HG03280 (cell line): Measurements from ENCODE around the gene IRX6.

ENCODE experiments used
- ATAC-seq: cut with Tn5 transposase; IDR thresholded peaks from one replicate; pipeline ENCODE4 v1.9.1; 2021; ENCODE audit warnings: mild to moderate bottlenecking, moderate library complexity; ENCODE audit not compliant: unreplicated experiment

The IRX6 gene

DNA sequence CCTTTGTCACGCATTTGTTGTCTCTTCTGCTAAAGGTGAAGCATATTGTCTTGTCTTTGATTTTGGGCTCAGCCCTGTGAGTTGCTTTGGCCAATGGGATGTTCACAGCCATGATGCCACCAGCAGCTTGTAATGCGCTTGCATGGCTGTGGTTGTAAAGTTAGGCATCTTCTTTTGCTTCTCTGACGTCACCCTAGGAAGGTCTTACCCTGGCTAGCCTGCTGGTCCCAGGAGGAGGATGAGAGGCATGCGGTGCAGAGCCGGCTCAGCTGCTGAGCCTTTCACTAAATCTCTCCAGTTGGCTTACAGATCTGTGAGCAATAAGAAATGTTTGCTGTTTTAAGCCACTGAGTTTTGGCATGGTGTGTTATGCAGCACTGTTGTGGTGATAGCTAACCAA lies 40.8 kb downstream of the IRX6 start:
- ATAC-seq = no peak

DNA sequence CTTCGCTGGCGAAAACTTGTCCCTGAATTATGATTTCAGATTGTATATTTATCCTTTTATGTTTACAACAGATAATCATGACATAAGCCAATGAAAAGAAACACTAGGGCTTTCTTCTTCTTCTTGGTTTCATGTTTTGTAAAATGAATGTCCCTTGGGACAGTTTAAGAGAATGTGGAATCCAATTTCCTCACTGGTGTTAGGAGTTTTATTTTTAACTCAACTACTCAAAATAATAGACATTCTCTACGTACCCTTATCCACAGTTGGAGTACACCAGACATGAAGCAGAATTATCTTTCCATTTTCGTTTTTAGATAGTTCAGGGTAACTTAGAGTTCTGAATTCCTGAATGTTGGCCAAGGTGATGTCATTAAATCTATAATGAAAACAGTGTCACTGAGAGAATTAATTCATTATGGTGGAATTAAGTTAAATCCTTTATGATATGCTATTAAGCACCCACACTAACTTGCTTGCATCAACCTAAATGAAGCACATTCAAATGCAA lies 43.4 kb downstream of the IRX6 start:
- ATAC-seq = no peak

DNA sequence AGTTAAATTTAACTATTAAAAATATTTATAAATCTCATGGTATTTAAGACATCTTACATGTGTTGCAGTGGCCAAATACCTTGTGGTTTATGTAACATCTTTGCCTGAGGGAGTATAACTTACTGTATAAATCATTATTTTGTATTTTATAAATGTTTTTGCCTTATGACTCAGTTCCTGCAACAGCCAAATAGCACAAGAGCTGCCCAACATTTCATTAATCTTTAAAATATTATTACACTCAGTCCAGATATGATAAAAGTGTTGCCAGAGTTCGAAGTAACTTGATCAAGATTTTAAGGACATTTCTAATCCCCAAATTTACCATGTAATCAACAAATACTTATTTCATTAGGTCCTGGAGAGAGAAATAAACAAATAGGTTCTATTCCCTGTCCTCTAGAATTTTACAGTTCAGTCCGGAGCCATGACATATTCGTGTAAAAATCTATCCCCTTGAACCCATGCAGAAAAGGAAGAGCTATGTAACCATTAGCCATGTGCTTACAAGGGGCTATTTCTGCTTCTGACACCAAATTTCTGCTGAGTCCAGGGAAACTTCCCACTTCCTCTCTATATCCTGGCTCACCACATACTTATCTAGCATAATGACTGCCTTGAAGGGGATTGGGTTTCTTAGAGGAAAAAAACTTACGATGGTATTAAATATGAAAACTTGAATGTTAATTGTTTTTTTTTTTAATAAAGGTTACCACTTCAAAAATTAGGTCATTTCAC lies 44.0 kb downstream of the IRX6 start:
- ATAC-seq = no peak

DNA sequence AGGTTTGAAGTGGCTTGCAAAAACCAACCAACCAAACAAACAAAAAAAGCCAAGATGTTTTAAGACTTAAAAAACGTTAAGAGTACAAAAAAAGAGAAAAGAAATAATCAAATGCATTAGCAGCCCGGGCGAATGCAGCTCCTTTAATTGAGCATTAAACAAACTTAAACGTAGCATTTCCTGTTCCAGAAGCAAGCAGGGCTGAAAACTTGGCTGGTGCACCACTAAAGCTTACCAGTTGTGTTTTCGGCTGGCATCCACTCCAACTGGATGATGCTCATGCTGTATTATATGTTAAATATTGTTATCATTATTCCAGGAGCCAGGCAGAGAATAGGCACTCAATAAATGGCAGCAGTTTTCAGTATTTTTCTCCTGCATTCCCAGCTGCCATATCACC lies 45.1 kb downstream of the IRX6 start:
- ATAC-seq = no peak

DNA sequence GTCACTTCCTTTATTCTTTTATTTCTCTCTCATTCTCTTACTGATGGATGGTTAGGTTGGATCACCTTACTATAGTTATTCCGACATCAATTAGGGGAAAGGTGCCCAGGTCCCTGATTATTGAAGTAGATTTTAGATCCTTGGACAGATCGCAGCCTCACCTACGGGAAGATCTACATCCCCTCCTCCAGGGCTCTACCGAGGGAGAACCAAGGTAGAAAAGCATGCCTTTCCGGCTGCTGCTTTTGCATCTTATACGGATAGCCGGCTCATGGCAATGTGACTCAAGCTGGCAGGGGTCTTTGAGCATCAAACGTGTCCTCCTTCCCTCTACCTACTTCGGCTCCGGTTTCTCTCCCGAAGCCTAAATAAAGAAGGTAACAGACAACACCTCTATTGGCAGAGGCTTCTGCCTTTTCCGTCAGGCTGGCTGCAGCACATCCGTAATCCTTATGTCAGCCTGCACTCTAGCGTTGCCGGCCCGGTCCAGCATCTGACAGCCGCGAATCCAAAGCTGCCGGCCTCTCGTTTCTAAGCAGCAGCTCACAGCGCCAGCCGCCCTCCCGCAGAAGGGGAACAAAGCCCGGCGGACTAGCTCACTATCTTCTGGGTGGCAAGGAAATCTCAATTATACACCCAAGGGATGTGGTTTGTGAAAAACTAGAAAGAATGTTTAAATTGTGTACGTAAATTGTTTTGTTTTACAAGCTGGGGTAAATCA lies 46.9 kb downstream of the IRX6 start:
- ATAC-seq = no peak

DNA sequence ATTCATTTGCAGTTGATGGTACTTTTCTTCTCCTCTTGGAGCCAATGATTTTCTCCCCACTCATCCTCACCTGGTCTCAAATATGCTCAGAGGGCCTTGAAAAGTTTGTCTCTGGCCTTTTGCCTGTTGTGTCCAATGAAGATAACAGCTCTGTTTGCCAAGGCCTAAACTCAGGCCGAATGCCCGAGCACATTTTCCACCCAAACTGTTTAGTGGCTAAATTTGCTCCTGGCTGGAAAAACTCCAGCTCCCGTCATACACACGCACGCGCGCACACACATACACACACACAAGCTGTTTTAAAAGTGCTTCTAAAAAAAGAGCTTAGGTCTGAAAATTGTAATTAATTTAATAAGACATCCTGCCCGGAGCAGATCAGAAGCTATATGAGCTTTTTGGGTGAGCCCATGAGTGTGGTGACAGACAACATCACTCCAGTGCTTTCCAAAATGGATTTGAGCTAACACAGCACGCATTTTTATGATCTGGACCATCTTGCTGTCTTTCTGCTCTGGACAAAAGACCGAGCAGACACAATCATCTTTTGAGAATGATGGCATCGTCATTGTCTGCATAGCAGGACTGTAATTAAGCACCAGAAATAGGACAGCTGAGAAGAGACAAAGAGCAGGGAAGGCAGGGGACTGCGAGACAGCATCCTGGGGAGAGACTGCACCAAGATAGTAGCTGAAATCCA lies 48.9 kb downstream of the IRX6 start:
- no peak for ATAC-seq

DNA sequence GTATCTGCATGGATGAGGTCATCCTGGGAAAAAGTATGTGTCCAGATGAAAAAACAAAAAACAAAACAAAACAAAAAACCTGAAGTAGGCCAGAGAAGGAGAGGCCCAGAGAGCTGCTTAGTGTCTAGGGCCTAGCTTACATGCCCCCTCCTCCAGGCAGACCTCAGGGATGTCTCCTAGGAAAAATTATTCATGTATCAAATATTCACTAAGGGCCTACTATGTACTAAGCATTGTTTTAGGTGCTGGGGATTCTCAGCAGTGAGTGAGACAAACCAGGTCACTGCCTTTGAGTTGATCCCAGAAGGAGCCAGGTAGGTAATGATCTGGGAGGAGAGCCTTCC lies 49.5 kb downstream of the IRX6 start:
- ATAC-seq = no peak

DNA sequence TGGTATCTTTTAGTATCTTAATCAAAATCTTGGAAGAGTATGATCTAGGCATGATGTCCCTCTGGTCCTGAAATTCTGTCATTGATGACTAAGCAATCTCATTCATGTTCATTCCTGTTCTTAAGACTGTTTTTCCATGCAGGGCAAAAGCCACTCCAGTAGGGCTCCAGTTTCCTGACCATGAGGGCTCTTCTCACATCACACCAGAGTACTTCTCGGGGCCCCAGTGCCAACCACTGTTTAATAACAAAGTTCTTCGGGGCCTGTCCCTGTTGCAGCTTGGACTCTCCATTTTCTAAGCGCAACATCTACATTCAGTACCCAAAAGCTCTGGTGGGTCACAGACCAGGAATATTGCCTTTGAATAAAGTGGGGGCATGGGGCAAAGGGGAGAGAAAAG lies 52.0 kb downstream of the IRX6 start:
- ATAC-seq = no peak

DNA sequence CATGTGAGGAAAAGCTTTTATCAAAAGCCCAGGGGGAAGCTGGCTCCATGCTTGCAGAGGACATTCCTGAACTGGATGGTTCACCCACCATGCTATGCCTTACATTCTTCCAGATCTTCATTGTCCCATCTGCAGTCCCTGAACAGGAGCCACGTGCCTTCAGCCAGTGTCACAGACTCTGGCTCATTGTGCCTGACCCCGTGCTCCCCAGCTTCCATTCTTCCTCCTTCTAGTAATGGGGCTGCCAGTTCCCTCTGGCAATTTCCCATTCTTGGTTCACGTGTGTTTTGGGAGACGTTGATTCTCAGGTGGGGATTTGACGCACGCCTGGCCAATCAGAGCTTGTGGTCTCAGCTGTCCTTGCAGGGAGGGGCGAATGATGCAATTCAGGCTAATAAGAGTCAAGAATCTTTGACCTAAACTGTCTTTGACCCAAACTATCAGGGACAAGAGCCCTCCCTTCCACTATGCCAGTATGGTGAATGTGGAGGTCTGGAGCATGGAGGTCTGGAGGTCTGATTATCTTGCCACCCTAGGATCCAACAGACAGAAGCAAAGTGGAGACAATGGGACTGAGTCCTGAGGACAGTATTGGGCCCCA lies 52.7 kb downstream of the IRX6 start:
- no peak for ATAC-seq

DNA sequence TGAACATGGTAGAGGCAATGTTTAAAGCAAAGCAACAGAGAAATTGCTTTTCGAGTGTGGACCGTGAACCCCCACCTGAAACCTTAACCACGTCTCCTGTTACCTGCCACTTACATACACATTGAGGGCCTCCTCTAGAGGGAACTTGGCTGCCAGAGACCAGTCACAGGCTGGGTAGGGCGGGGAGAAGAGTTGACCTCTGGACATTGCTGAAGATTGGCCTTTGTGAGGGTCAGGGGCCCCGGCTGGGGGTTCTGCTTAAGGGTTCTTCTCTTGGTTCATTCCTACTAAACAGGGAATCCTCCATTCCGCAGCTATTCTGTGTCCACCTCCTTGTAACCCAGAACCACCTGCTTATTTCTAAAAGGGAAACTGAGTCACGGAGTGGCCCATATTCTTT lies 53.8 kb downstream of the IRX6 start:
- no peak for ATAC-seq

DNA sequence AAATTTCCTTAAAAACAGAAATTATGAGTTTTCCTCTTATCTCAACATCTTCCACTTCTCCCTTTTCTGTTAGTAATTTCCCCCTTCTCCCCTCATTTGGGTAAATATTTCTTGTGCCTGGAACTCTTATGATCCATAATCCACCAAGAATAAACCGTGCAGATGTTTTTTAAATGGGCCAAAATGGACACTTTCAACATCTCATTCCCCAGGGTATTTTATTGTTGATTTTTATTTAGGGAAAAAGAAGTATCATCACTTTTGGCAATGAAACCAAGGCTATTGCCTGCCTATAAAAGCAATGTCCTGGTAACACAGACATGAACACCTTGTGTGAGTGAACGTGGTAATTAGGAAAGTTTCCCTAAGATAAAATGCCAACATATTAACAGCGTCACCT lies 54.6 kb downstream of the IRX6 start:
- ATAC-seq = no peak

DNA sequence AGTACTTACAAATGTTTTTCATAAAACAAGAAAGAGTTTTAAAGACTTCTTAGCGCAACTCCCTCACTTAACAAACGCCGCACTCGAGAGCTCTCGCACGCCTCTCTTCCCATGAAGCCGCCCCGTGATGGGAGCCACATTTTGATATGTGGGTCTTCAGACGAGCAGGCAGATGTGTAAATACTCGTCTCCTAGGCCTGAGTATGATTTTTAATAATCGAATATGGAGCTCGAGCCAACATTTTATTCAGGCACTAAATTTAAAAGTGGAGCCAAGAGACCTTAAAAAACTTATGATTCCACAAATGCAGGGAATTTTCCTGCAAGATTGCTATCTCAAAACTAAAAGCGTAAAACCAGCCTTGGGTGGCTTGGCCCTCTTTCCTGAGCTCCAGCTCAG lies 55.4 kb downstream of the IRX6 start:
- no peak for ATAC-seq

DNA sequence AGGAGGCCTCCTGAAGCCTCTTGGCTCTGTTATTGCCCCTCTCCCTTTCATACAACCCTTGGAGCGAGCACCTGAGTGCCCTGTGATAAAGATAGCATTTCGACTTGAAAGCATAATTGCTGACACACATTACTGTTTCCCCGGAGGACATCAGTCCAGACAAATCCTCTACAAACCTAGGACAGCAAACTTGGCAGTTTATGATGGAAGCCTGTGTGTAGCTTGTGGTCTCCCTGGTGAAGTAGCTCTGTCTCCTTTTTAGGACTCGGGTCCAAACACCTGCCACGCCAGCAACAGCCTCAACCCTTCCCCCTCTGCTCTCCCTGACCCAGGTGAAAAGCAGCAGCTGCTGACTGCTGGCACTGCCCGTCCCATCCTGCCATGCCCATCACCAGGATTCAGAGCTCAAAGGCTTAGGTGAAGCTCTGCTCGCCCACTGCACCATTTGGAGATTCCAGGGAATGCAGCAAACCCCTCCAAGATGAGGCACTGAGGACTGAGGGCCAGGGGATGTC lies 55.9 kb downstream of the IRX6 start:
- ATAC-seq = no peak
